ENCODE data around the gene PAX9.

The PAX9 gene

DNA sequence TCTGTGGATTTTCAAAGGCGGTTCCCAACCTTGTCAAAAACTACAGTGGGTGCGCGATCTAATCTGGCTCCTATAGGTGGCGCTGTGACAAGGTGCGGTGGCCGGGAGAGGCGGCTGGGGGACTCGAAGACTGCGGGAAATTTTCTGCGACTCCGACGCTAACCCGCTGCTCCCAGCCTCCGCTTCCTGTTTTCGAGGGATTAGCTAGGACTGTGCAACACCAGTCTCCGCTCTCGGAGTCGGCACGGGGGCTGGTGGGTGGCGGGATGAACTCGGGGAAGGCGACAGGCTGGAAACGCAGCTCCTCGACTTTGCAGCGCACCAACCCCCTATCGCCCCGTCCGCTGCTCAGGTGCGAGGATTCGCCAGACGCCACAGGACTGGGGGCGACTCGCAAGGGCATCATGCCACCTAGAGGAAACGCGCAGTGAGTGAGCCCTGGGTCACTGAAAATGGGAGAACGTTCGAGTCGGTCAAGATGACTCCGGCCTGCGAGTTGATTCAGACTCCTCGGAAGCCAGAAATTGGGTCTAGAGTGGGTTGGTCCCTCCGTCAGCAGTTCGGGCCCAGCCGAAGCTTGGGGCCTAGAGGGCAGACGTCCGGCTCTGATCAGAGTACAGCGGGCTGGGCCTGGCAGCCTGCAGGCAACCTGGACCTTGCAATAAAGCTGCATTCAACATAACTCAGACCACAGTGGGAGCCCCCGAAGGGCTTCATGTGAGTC is 5.5 kb upstream of the PAX9 start:
- no peak for DNase-seq (ENCODE audit: low read depth)

DNA sequence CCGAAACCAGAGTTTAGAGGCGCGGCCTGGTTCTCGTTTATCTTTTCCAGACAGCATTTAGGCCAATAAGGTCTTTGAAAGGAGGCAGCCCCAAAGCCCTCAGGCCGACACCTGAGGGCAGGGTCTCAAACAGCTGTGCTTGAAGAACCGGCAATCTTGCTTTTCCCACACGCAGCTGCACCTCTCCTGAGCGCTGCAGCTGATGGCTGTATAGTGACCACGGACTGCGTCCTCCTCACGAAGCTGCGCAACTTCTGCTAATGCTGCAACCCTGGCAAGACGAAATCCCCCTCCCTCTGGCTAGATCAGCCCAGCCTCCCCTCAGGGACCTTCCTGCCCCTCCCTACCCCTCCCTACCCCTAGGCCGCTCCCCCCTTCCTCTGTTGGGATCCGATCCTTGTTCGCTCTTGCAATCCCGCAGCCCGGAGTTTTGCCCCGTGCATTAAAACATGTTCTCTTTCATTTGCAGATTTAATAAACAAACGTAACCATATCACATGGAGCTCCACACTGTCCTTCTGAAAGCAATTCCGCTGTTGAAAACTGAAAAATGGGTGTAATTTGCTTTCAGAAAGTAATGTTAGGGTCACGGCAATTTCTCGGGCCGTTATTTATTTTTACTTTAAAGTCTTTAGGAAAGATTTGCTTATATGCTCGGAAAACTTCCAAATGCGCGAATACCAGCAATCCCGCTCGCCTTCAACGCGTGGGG is 4.8 kb upstream of the PAX9 start:
- DNase-seq (ENCODE audit: low read depth), result no peak

DNA sequence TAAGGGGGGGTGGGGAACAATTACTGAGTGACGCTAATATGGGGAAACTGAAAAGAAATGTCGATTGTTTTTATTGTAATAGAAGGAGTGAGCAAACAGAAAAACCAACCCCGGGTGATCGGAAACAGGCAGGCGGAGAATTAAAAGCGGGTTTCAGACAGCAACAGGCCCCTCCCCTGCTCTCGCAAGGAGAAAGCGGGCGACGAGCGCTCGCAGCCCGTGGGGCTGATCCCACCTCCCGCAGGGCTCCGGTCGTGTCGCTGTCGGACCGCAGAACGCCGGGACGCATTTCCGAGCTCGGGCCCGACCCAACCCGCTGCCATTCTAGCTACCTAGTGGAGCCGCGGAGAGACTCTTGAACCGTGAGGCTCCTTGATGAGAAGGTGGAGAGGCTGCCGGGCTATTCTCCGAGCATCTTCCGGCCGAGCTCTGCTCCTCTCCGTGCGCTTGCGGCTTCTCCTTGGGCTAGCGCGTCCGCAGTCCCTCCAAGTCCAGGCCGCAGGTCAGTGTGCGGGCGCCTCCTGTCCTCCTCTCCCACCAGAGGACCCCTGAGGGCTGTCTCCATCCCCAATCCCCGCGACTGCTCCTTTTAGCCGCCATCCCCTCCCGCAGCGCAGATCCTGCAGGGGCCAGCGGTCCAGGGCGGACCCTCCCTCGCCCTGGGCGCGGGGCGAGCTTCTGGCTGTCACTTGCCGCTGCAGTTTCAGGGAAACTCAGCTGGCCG is 4.1 kb upstream of the PAX9 start:
- DNase-seq (ENCODE audit: low read depth), result no peak

DNA sequence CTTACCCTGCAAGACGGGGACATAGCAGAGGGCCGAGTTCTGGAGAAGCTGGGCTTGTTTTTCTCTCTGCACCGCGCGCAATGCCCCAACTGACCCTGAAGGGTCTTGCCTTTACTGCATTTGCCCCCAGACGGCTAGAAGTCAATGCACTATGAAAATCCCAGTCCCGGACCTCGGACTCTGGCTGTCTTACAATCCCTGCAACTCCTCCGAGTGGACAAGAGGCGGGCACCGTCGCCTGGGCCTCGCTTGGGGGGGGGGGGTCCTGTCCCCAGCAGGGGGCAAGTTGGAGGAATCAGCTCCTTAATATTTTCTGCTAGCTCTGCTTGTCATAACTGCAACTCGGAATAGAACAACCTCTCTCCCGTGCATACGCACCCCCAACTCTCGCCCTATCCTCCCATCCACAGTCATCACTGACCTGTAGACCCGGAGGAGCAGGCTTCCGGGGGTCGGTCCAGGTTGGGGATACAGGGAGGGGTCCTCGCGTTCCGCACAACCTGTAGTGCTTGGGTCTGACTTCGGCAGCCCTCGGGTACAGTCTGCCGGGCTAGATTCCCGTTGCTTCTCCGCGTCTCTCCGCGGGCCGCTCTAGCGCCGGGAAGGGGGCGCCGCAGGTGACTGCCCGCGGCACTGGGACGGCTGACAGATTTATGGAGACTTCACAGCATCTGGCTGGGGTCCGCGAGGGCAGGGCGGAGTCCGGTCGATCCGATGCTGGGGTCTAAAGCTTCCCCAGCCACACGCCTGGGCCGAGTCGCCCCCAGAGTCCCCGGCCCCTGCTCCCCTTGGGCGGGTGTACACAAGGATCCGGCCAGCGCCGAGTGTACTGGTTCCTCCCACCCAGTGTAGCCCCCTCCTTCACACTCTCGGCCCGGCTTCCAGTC is 3.3 kb upstream of the PAX9 start:
- DNase-seq (ENCODE audit: low read depth), result no peak

DNA sequence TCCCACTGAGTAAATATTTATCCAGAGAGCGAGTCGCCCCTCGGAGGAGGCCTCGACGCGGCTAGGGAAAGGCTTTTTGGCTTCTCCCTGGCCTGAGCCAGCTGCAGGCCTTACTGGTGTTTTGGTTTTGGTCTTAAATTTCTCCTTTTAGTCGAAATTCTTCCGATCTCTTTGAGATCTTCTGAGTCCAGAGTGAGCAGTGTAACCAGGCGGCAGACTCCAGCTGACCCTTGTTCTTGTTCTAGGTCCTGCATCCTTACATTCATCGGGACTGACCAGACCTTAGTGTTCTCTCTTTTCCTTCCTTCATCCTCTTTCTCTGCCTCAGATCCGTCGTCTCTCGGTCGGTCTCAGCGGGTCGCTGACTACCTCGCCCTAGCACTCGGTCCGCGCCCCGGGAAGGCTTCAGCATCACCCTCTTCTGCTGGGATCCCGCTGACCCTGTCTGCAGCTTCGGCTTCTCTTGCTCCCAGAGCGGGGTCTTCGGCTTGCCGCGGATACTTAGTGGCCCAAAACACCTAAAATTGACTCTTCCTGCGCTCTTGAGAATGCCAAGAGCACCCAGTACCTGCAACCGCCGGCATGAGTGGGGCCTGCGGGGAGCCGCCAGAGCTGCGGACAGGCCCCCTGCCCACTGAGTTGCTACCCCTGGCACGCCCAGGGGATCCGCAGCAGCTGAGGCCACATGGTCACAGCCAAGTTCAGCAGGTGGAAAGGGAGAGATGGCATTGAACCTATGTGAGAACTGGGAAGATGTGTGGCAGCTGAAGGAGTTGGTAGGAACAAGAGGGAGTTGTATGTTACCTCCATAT is 2.4 kb upstream of the PAX9 start:
- DNase-seq (ENCODE audit: low read depth), result no peak

DNA sequence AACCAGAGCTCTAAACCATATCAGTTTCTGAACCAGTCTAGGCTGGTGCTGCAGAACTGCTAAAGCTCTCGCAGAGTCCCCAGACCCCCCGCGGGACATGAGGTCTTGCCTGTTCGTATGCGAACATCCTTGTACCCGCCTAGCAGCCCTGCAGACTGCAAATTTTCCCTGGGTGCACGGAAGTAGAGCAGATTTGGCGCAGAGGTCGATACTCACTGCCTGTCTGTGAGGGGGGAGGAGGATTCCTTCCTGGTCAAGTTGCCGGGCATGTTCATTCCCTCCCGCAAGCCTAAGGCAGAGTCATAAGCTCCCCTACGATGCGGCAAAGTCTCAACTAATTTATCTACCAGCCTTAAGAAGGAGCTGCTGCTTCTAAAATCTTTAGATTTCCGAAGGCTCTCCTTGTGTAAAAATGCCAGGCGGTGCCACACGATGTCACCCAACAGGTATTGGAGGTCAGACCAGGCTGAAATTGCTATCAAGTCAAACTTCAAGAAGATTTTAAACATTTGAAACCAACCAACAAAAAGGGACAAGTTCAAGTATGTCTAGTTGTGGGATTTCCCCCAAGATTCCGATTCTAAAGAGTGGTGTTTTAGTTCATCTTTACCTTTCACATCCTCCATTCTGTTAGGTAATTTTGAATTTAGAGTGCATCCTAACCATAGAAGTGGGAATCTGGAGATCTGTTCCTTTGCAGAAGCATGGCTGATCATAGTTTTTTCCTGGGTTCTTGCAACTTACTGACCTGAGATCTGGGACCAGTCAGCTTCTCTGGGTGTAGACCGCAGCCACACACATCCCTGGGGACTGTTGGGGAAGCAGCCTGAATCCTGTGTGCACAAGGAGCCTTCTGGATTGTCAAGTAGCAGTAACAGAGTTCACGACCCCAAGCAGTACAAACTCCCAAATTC is 1.6 kb upstream of the PAX9 start:
- DNase-seq (ENCODE audit: low read depth), result no peak

DNA sequence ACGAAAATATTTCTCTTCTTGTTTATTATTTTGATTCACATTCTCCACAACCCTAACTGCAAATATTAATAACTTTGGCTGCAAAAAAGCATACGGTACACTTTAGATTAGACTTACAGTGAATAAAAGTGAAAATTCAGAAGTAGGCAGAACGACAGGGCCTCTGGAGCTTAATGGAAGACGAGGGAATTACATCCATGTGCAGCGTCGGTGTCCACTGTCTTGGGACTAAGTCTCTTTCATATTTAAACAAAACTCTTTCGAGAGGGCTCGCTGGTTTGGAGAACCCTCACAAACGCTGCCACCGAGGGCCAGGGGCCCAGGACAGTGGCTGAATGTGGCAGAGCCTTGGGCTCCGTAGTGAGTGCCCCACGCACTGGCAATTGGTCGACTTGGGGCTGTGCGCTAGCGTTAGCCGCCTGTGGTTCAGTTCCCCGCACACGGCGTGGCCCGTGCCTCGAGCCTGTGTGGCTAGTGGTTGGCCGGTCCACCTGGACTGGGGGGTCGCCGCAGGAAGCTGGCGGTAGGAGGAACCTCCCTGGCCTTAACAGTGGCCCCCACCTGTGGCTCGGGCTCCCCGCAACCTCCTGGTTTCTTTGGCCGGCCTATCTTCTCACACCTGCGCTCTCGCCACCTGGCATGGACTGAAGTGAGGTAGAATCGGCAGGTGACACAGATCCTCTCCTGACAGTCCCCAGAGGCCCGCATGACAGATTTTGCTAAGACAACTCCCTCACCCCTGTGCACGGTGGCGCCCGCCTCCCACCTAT is 739 bp upstream of the PAX9 start:
- no peak for DNase-seq (ENCODE audit: low read depth)

DNA sequence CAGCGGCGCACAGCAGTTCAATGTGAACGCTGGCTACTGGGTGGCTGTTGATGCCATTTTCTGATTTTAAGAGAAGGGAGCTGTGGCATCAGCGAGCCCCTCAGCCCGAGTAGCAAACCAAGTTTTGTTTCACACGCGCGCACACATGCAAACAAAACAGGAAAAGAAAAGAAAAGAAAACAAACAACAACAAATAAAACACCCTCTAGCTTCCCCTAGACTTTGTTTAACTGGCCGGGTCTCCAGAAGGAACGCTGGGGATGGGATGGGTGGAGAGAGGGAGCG is 540 bp downstream of the PAX9 start:
- no peak for DNase-seq (ENCODE audit: low read depth)

DNA sequence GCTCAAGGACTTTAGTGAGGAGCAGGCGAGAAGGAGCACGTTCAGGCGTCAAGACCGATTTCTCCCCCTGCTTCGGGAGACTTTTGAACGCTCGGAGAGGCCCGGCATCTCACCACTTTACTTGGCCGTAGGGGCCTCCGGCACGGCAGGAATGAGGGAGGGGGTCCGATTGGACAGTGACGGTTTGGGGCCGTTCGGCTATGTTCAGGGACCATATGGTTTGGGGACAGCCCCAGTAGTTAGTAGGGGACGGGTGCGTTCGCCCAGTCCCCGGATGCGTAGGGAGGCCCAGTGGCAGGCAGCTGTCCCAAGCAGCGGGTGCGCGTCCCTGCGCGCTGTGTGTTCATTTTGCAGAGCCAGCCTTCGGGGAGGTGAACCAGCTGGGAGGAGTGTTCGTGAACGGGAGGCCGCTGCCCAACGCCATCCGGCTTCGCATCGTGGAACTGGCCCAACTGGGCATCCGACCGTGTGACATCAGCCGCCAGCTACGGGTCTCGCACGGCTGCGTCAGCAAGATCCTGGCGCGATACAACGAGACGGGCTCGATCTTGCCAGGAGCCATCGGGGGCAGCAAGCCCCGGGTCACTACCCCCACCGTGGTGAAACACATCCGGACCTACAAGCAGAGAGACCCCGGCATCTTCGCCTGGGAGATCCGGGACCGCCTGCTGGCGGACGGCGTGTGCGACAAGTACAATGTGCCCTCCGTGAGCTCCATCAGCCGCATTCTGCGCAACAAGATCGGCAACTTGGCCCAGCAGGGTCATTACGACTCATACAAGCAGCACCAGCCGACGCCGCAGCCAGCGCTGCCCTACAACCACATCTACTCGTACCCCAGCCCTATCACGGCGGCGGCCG is 1.1 kb downstream of the PAX9 start:
- no peak for DNase-seq (ENCODE audit: low read depth)

DNA sequence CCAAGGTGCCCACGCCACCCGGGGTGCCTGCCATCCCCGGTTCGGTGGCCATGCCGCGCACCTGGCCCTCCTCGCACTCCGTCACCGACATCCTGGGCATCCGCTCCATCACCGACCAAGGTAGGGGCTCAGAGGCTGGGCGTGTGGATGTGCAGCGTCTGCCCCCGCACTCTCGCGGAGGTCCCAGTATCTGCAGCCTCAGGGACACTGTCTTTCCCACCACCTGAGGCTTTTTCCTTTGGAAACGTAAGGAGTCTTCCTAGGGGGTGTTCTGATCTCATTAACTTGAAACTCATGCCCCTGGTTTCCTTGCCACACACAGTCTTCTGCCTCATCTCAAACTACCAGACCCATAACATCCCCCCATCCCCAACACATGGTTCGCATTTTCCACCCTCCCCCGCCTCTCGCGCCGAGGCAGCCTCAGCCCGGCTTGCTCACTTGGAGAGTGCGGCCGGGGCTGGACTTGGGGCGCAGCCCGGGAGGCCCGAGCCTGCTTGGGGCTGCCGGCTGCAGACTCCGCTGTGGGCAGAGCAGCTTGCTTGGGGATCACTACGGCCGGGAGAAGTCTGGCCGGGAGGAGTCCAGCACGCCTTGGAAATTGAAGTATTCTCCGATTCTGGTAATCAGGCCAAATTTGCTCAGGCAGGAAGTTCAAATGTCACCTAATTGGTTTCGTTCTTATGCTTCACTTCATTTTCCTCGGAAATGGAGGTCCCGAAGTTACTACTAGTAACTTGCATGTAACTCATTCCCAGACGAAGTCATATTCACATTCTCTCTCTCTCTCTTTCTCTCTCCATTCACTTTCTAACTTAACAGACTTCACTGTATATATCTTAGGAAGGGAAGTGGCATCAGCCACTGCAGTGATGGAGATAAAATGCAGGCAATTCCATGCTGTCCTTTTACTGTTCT is 2.0 kb downstream of the PAX9 start:
- DNase-seq (ENCODE audit: low read depth), result no peak

DNA sequence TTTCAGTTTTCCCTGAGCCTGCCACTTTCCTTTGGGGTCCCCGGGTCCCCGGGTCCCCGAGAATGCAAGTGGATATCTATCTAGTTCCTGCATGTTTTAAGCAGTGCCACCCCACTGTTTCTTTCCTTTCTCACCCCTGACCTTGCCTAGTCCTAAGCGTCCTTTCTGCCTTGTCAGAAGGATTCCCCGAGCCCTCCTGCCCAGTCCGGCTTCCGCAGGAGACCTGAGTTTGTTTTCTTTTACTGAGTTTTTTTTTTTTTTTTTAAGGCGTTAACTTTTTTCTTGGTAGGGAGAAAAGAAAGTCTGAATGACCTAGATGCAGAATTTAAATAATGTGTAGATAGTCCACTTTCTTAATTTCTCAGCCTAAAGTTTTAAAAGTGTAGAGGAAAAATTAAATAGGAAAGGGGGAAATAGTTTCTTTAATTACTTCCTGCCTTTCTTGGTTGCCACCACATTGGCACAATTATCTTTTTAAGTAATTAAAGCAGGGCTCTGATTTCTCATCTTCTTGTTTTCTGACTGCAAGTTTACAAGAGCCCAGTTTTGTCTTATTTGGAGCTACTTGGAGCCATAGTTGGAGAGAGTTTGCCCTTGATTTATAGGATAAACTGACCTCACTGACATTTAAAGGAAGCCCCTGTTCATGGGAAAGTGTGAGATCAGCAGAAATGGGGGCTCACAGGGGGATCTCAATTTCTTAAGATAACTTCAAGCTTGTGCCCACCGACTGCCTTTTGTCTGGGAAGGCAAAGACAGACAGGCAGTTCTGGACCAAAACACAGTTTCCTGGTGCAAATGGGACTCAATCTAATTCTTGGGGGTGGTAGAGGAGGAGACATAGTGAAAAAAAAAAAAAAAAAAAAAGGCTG is 2.9 kb downstream of the PAX9 start:
- DNase-seq (ENCODE audit: low read depth), result no peak

DNA sequence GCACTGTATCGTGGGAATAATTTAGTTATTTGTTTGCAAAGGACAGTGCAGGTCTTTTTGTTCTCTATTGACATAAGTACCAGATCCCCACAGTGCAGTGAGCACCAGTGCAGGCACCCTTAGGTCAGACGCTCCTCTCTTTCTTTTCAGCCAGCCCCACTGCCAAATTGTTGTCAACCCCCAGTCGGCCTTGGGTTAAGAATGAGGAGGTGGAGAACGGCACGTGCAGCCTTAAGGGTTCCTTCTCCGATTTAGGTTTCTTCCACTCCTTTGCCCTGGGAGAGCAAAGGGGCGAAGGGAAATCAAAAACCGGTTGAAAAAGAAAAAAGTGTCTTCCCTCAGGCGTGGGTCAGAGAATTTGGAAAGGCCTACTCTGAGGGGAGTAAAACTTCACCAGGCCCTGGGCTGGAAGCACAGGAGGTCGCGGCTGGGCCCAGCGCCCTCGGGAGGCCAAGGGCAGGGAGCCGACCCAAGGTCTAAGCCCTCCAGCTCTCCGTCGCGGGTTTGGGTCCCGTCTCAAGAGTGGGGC is 4.3 kb downstream of the PAX9 start:
- DNase-seq (ENCODE audit: low read depth), result no peak

DNA sequence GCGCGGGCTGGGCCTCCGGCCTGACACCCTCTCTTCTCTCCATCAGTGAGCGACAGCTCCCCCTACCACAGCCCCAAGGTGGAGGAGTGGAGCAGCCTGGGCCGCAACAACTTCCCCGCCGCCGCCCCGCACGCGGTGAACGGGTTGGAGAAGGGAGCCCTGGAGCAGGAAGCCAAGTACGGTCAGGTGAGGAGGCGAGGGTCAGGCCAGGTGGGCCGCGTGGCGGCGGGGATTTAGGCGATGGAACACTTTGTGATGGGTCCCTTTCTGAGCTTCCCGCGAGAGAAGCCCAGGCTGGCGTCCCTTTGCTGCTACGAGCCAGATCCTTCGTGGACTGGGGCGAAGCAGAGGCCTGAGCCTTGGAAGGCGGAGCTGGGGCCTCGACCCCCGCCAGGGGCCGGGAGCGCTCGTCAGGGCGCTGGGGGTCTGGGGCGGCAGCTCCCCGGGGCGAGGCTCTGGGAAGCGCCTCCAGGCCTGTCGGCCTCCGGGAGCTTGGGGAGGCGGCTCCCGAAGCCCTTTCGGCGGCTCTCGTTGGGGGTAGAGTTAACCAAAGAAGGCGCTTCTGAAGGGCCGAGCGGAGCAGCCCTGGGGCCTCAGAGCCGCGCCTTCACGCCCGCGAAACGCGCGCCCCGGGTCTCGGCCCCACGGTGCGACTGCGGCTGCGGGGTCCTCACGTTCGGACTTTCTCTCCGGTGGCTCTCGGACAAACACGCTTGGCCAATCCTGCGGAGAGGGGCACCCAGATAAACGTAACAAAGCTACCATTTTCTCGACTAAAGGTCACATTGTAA is 5.0 kb downstream of the PAX9 start:
- DNase-seq (ENCODE audit: low read depth), result no peak

DNA sequence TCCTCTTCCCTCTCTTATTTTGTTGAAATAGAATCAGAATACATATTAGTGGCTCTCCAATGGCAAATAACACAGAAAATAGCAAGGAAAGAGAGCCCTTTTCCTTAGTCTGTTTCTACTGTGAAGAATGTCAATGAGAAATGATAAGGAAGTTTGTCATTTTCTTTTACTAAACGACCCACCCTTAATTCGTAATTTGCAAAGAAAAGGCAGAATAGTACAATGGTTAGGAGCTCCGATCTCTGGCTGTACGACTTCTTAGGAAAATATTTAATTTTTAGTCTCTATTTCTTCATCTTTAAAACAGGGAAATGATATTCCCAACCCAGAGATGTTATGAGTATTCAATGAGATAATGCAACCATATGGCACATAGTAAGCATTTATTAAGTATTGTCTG is 6.0 kb downstream of the PAX9 start:
- no peak for DNase-seq (ENCODE audit: low read depth)

DNA sequence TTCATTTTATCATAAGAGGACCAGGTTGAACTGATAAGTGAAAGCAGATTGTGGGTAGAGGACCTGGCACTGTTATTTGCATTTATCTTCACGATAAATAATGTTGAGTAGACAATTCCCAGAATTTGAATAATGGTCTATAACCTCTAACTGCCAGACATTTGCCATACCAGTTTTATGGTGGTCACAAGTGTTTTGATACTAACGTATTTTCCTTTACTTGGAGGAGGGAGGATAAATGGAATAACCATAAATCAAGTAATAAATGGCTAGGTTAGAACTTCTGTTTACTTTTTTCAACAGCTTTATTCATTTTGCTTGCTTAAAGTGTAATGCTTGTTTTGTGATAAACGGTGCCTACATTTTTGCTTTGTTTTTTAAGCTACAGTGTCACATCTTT is 9.5 kb downstream of the PAX9 start:
- DNase-seq (ENCODE audit: low read depth), result no peak

DNA sequence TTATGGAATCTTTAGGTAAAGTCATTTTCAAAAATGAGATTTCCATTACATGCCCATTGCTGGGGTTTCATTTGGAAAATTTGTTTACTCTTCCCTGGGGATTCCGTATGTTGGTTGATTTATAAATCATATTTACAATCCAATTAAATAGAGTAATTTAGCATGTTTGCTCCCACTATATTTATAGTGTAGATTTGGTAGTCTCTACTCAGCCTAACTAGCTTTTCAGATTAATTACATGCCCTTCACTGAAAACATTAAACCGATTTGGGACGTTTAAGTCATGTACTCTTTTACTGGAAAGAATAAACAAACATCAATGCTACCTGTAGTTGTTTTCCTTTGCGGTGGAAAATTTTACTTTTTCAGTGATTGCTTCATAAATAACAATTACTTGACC is 10.4 kb downstream of the PAX9 start:
- no peak for DNase-seq (ENCODE audit: low read depth)

All from GM04503 (cell line).